Measurements from ENCODE around the gene ATF2.

Gene ATF2

GRCh38 chr2:175076272-175076671 is 91.7 kb downstream of the ATF2 start:
- no peak for DNase-seq

- no peak for DNase-seq
Observed at GRCh38 chr2:175074478-175074877, 93.5 kb downstream of the ATF2 start.

GRCh38 chr2:175068534-175068933 is 99.5 kb downstream of the ATF2 start:
- DNase-seq, result no peak

GRCh38 chr2:175066411-175066810 is 101.6 kb downstream of the ATF2 start:
- DNase-seq, result no peak

GRCh38 chr2:175064797-175065196 is 103.2 kb downstream of the ATF2 start:
- DNase-seq, result no peak

GRCh38 chr2:175063741-175064140 is 104.3 kb downstream of the ATF2 start:
- DNase-seq, result no peak

GRCh38 chr2:175062787-175063585 is 105.0 kb downstream of the ATF2 start:
- DNase-seq, result peak in 1 of 2 experiments; percentile 5

- no peak for DNase-seq
Observed at GRCh38 chr2:175057078-175057685, 110.8 kb downstream of the ATF2 start.

- no peak for DNase-seq
Observed at GRCh38 chr2:175055993-175056392, 112.0 kb downstream of the ATF2 start.

GRCh38 chr2:175054340-175054739 is 113.7 kb downstream of the ATF2 start:
- no peak for DNase-seq

GRCh38 chr2:175049661-175050060 is 118.3 kb downstream of the ATF2 start:
- DNase-seq, result no peak

- DNase-seq, result no peak
Observed at GRCh38 chr2:175048275-175048674, 119.7 kb downstream of the ATF2 start.

- DNase-seq, result no peak
Observed at GRCh38 chr2:175039490-175039889, 128.5 kb downstream of the ATF2 start.

GRCh38 chr2:175039031-175039430 is 129.0 kb downstream of the ATF2 start:
- no peak for DNase-seq

- no peak for DNase-seq
Observed at GRCh38 chr2:175037941-175038340, 130.1 kb downstream of the ATF2 start.

- DNase-seq, result peak in 1 of 2 experiments; percentile 3
Observed at GRCh38 chr2:175036582-175037018, 131.4 kb downstream of the ATF2 start.

- DNase-seq, result no peak
Observed at GRCh38 chr2:175035806-175036205, 132.2 kb downstream of the ATF2 start.

- DNase-seq, result no peak
Observed at GRCh38 chr2:175034716-175035115, 133.3 kb downstream of the ATF2 start.

- DNase-seq, result peak; percentile 42 to 55
Observed at GRCh38 chr2:175030380-175031271, 137.4 kb downstream of the ATF2 start.

- no peak for DNase-seq
Observed at GRCh38 chr2:175027755-175028154, 140.2 kb downstream of the ATF2 start.

- DNase-seq, result no peak
Observed at GRCh38 chr2:175026385-175026784, 141.6 kb downstream of the ATF2 start.

GRCh38 chr2:175025946-175026345 is 142.1 kb downstream of the ATF2 start:
- DNase-seq, result no peak

GRCh38 chr2:175025233-175025632 is 142.8 kb downstream of the ATF2 start:
- DNase-seq, result no peak
